B cell (primary cell): Measurements from ENCODE around the gene AP1M2.

Source experiments
- CTCF ChIP-seq: fragments of 200-600 bp; IDR thresholded peaks from one replicate; pipeline ENCODE4 v1.8.0; 2022; ENCODE audit warnings: antibody characterized with exemption, mild to moderate bottlenecking
- EZH2 ChIP-seq: IDR thresholded peaks from 2 replicates; pipeline ENCODE4 v1.6.1; 2012; ENCODE audit warnings: borderline replicate concordance, low read depth, mild to moderate bottlenecking, moderate library complexity, low read length; ENCODE audit not compliant: insufficient read depth, poor library complexity, severe bottlenecking

- TF ChIP-seq CTCF (no peak), EZH2 (no peak)
These were observed 15.4 kb upstream of the AP1M2 start for GRCh38 chr19:10602330-10603083.
